ENCODE measurements around the gene GDF15. TPM values are rescaled to one million over a fixed set of nuclear protein-coding genes. Genes with fewer than 3 reads are reported as not detected.

Gene GDF15
- total and polyA plus RNA-seq, 2 donors (not counting 1 experiment from before 2014, with no cell fraction given), result 0.19 TPM; not detected in 1

DNA sequence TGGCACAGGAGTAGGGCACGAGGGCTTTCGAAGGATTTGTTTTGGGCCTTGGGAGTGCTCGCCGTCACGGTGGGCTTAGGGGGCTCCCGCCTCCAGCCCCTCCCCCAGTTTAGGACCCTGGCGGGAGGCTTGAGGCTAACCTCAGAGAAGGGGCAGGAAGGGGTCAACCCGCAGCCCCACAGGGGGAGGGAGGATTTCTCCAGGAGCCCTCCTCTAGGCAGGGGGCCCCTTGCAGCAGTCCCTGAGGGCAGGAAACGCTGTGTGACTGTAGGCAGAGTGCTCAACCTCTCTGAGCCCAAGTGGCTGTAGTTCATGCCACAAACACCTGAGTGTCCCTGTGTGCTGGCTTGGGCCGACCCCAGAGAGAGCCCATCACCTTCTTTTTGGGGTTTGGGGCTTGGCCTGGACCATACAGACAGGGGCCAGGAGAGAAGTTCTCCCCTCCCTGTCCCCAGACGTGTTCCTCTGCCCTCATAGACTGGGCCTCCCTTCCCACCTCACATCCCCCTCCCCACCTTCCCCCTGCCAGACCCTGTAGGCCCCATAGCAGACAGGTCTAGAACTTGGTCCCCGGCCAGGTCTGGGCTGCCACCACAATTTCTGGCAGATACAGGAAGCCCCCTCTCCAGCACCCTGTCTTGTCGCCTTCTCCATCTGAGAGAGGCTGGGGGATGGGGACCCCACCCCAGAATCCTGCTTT, 43.9 kb downstream of the GDF15 start:
- no peak for ATAC-seq (ENCODE audit: low read depth)
- CTCF ChIA-PET, result no interaction called here
- H3K4me1 ChIP-seq (ENCODE audit: control insufficient read depth in 2 of 2, insufficient read depth in 2 of 2, low read length in 2 of 2), result peaks cover 29 to 45% of the 10 kb centered on the region in 2 donors

More for the DNA sequence above, 43.9 kb downstream of the GDF15 start:
- TF ChIP-seq EZH2 (IDR thresholded peaks at IDR 0.05; ENCODE audit: borderline replicate concordance, insufficient read depth, low read depth, low read length, poor library complexity, severe bottlenecking), result no peak
- TF ChIP-seq, protein P1, sequence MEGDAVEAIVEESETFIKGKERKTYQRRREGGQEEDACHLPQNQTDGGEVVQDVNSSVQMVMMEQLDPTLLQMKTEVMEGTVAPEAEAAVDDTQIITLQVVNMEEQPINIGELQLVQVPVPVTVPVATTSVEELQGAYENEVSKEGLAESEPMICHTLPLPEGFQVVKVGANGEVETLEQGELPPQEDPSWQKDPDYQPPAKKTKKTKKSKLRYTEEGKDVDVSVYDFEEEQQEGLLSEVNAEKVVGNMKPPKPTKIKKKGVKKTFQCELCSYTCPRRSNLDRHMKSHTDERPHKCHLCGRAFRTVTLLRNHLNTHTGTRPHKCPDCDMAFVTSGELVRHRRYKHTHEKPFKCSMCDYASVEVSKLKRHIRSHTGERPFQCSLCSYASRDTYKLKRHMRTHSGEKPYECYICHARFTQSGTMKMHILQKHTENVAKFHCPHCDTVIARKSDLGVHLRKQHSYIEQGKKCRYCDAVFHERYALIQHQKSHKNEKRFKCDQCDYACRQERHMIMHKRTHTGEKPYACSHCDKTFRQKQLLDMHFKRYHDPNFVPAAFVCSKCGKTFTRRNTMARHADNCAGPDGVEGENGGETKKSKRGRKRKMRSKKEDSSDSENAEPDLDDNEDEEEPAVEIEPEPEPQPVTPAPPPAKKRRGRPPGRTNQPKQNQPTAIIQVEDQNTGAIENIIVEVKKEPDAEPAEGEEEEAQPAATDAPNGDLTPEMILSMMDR (IDR thresholded peaks at IDR 0.05), result no peak
- Histone ChIP-seq H3K36me3 (replicated peaks in 1 of 2; ENCODE audit: control extremely low read depth in 1 of 2, control insufficient read depth in 1 of 2, extremely low read depth in 1 of 2, insufficient read depth in 2 of 2, low read length in 1 of 2) (no peaks in the 10 kb centered on the region), H3K4me2 (replicated peaks; ENCODE audit: low read depth, low read length, poor library complexity, severe bottlenecking) (peak overlapping the region; percentile 89), H3K79me2 (ENCODE audit: control insufficient read depth, insufficient read depth, low read length) (peaks cover 10% of the 10 kb centered on the region), H3K9ac (ENCODE audit: low read length) (peak overlapping the region; percentile 69), H3K27me3 (replicated peaks in 1 of 4; ENCODE audit: control extremely low read depth in 1 of 4, control insufficient read depth in 3 of 4, insufficient read depth in 4 of 4, low read length in 3 of 4) (no peaks in the 10 kb centered on the region), H3K9me3 (ENCODE audit: control extremely low read depth in 1 of 3, control insufficient read depth in 2 of 3, insufficient read depth in 1 of 3, low read length in 2 of 3) (no peaks in the 10 kb centered on the region), H4K20me1 (ENCODE audit: control insufficient read depth, insufficient read depth, low read length, poor library complexity, severe bottlenecking) (peaks cover 14% of the 10 kb centered on the region), H3K27ac (ENCODE audit: low read length in 2 of 2) (peak overlapping the region; percentile 85 to 89), H2AFZ (ENCODE audit: insufficient read depth, low read depth, low read length, poor library complexity, severe bottlenecking) (no peak overlapping the region), H3K4me3 (ENCODE audit: control extremely low read depth in 1 of 5, extremely low read depth in 1 of 5, insufficient read depth in 1 of 5, low read depth in 2 of 5, low read length in 4 of 5) (peak overlapping the region in 4 of 5 experiments; percentile 54 to 61 (median 58))
- Mint-ChIP-seq H3K27me3 (no peaks in the 10 kb centered on the region), H3K4me3 (peak overlapping the region; percentile 78), H3K9me3 (ENCODE audit: insufficient read depth) (no peaks in the 10 kb centered on the region), H3K27ac (peak overlapping the region; percentile 86), H3K4me1 (peaks cover 30% of the 10 kb centered on the region)
- 13% methylated on average over 11 of the region's 13 CpGs for whole genome bisulfite sequencing (ENCODE audit: insufficient coverage)
- POLR2A ChIA-PET, result interaction anchor here (2.1 kb wide), 1 partner anchor 10 kb away, joined by 15 read pairs; the partner anchor contains the start of gene SSBP4
- DNase-seq, result no peak
- intact Hi-C loops (cut with micrococcal nuclease), result loop anchor here (1.0 kb wide), 3 partner anchors 7 to 489 kb away; partner anchors contain the start of genes COPE, DDX49 and SSBP4
